ENCODE measurements around the gene SWI5. TPM values are rescaled to one million over a fixed set of nuclear protein-coding genes. Genes with fewer than 3 reads are reported as not detected.

The SWI5 gene
- polyA plus RNA-seq, 3 donors, result 14.4 to 18.0 (median 16.2) TPM

DNA sequence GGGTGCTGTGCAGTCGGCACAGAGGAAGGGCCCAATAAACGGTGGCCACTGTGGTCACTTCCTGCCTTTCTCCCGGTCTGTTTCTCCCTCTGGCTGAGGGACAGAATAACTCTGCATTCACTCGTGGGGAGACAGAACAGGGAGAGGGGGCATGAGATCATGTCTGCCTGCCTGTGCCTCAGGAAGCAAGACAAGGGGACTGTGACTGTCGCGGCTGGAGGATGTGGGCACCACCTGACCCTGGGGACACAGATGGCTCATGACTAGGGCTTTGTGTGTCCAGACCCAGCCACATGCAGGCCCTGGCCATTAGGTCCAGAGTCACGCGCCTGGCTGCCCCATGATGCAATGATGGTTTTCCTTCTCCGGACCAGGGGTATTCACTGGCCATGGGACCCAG lies 40.3 kb downstream of the SWI5 start:
- Histone ChIP-seq H3K4me1 (ENCODE audit: control insufficient read depth in 1 of 2, insufficient read depth in 2 of 2, low read length in 2 of 2) (peaks cover 2% of the 10 kb centered on the region in 2 donors), H3K36me3 (replicated peaks in 1 of 2; ENCODE audit: control insufficient read depth in 1 of 2, insufficient read depth in 2 of 2, low read length in 2 of 2) (peaks cover 35 to 41% of the 10 kb centered on the region in 2 donors), H2AFZ (ENCODE audit: insufficient read depth, low read depth, low read length, poor library complexity, severe bottlenecking) (no peak overlapping the region), H3K4me2 (replicated peaks; ENCODE audit: extremely low read depth, low read length, poor library complexity, severe bottlenecking) (no peak overlapping the region), H3K79me2 (ENCODE audit: insufficient read depth, low read length) (peaks cover 6% of the 10 kb centered on the region), H3K27me3 (ENCODE audit: control insufficient read depth in 2 of 2, insufficient read depth in 2 of 2, low read length in 2 of 2) (no peaks in the 10 kb centered on the region), H3K27ac (ENCODE audit: low read depth in 1 of 2, low read length in 2 of 2) (no peak overlapping the region), H4K20me1 (ENCODE audit: insufficient read depth, low read length) (no peaks in the 10 kb centered on the region), H3K9ac (ENCODE audit: insufficient read depth, low read length, poor library complexity, severe bottlenecking) (no peak overlapping the region), H3K4me3 (replicated peaks in 1 of 3; ENCODE audit: low read depth in 2 of 3, low read length in 3 of 3) (no peak overlapping the region), H3K9me3 (replicated peaks in 1 of 2; ENCODE audit: control insufficient read depth in 1 of 2, insufficient read depth in 1 of 2, low read length in 2 of 2) (no peaks in the 10 kb centered on the region)
- 82% methylated on average over 6 of the region's 9 CpGs for WGBS (ENCODE audit: insufficient coverage)
- no peak for DNase-seq
- TF ChIP-seq, protein P1, sequence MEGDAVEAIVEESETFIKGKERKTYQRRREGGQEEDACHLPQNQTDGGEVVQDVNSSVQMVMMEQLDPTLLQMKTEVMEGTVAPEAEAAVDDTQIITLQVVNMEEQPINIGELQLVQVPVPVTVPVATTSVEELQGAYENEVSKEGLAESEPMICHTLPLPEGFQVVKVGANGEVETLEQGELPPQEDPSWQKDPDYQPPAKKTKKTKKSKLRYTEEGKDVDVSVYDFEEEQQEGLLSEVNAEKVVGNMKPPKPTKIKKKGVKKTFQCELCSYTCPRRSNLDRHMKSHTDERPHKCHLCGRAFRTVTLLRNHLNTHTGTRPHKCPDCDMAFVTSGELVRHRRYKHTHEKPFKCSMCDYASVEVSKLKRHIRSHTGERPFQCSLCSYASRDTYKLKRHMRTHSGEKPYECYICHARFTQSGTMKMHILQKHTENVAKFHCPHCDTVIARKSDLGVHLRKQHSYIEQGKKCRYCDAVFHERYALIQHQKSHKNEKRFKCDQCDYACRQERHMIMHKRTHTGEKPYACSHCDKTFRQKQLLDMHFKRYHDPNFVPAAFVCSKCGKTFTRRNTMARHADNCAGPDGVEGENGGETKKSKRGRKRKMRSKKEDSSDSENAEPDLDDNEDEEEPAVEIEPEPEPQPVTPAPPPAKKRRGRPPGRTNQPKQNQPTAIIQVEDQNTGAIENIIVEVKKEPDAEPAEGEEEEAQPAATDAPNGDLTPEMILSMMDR (IDR thresholded peaks at IDR 0.05), result no peak
- peak overlapping the region in 1 of 7 donors; percentile 31 for H3K27ac Mint-ChIP-seq
- no peaks in the 10 kb centered on the region for H3K4me1 Mint-ChIP-seq
- no peaks in the 10 kb centered on the region for H3K9me3 Mint-ChIP-seq
- H3K4me3 Mint-ChIP-seq, result no peak overlapping the region
- intact Hi-C loops (cut with micrococcal nuclease), result no loop called here
- H3K36me3 Mint-ChIP-seq, result peaks cover 25 to 42% of the 10 kb centered on the region in 2 donors
- H3K27me3 Mint-ChIP-seq (ENCODE audit: low read depth in 3 of 3), result no peaks in the 10 kb centered on the region

DNA sequence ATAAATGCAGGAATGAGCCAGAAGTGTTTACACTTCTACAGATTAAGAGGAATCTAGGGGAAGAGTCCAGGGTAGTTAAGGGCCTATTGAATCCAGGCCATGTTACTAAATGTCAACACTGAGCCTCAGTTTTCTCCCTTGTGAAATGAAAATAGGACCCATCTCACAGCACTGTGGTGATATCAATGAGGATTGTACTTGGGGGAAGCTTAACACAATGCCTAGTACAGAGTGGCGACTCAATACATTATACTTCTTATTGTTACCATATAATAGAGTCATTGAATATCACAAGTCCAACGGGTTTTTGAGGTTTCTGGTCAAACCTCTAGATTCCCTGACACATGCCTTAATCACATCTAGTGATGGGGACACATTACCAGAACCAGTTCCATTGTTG lies 41.6 kb downstream of the SWI5 start:
- Histone ChIP-seq H3K79me2 (ENCODE audit: insufficient read depth, low read length) (peaks cover 13% of the 10 kb centered on the region), H3K36me3 (replicated peaks in 1 of 2; ENCODE audit: control insufficient read depth in 1 of 2, insufficient read depth in 2 of 2, low read length in 2 of 2) (peaks cover 34 to 38% of the 10 kb centered on the region in 2 donors), H3K4me3 (replicated peaks in 1 of 3; ENCODE audit: low read depth in 2 of 3, low read length in 3 of 3) (no peak overlapping the region), H4K20me1 (ENCODE audit: insufficient read depth, low read length) (no peaks in the 10 kb centered on the region), H2AFZ (ENCODE audit: insufficient read depth, low read depth, low read length, poor library complexity, severe bottlenecking) (no peak overlapping the region), H3K9ac (ENCODE audit: insufficient read depth, low read length, poor library complexity, severe bottlenecking) (no peak overlapping the region), H3K4me2 (replicated peaks; ENCODE audit: extremely low read depth, low read length, poor library complexity, severe bottlenecking) (no peak overlapping the region), H3K27ac (ENCODE audit: low read depth in 1 of 2, low read length in 2 of 2) (no peak overlapping the region), H3K9me3 (replicated peaks in 1 of 2; ENCODE audit: control insufficient read depth in 1 of 2, insufficient read depth in 1 of 2, low read length in 2 of 2) (no peaks in the 10 kb centered on the region), H3K27me3 (ENCODE audit: control insufficient read depth in 2 of 2, insufficient read depth in 2 of 2, low read length in 2 of 2) (no peaks in the 10 kb centered on the region), H3K4me1 (ENCODE audit: control insufficient read depth in 1 of 2, insufficient read depth in 2 of 2, low read length in 2 of 2) (peaks cover 9 to 10% of the 10 kb centered on the region in 2 donors)
- H3K36me3 Mint-ChIP-seq, result peaks cover 23 to 36% of the 10 kb centered on the region in 2 donors
- peaks cover 4% of the 10 kb centered on the region for H3K4me1 Mint-ChIP-seq
- TF ChIP-seq, protein P1 (IDR thresholded peaks at IDR 0.05), result no peak
- H3K27me3 Mint-ChIP-seq (ENCODE audit: low read depth in 3 of 3), result peaks cover 0 to 2% (median 0%) of the 10 kb centered on the region in 3 donors
- H3K4me3 Mint-ChIP-seq, result no peak overlapping the region
- H3K9me3 Mint-ChIP-seq, result no peaks in the 10 kb centered on the region
- WGBS (ENCODE audit: insufficient coverage), result 86% methylated on average over 1 of the region's 2 CpGs
- intact Hi-C loops (cut with micrococcal nuclease), result no loop called here
- H3K27ac Mint-ChIP-seq, result peak overlapping the region in 3 of 7 donors; percentile 6 to 53 (median 46)
- no peak for DNase-seq

Measured in CD14-positive monocyte (primary cell).